Measurements from ENCODE around the gene ALPG.
A peak's percentile ranks its signal among the peaks of the same experiment; 100 is the strongest.

Gene ALPG

DNA sequence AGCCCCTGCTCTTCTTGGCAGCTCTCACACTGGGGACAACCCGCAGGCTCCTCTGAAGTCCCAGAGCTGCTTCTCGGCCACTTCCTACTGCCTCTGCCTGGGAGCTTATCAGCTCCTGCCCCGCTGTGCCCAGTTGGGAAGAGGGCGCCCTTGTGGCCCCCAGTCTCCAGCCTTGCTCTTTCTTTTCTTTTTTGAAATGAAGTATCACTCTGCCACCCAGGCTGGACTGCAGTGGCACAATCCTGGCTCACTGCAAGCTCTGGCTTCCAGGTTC lies 28.7 kb downstream of the ALPG start:
- CTCF ChIA-PET = interaction anchor here (1.0 to 3.3 kb wide), 11 partner anchors 9 to 516 kb away, joined by 3 to 14 read pairs (median 4); partner anchors contain the start of gene ALPP

DNA sequence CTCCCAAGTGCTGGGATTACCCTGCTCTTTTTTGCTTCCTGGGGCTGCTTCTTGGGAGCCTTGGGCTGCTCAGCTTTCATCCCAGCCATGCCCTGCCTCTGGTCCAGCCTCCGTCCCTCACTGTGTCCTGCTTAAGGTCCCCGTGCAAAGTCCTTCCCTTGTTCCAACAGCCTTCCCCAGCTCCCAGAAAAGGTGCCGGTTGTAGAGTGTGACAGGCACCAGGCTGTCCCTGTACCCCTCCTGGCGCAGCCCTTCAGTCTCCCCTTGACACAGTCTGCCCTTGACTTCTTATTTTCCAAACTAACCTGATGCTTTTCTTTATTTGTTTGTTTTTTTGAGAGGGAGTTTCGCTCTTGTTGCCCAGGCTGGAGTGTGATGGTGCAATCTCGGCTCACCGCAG lies 29.2 kb downstream of the ALPG start:
- CTCF ChIA-PET = interaction anchor here (1.0 to 3.3 kb wide), 9 partner anchors 16 to 535 kb away, joined by 3 to 14 read pairs (median 4); partner anchors contain the start of gene ALPP
- H3K27ac ChIP-seq (ENCODE audit: insufficient read depth in 1 of 2, low read depth in 1 of 2, low read length in 2 of 2, poor library complexity in 1 of 2, severe bottlenecking in 2 of 2) = no peak overlapping the region
- H3K4me3 ChIP-seq (ENCODE audit: control insufficient read depth in 1 of 7, extremely low read depth in 1 of 7, insufficient read depth in 4 of 7, low read depth in 2 of 7, low read length in 6 of 7) = no peak overlapping the region
- H3K9me3 ChIP-seq (ENCODE audit: control extremely low read depth in 1 of 5, control insufficient read depth in 4 of 5, insufficient read depth in 2 of 5, low read depth in 1 of 5, low read length in 4 of 5) = no peaks in the 10 kb centered on the region
- WGBS (ENCODE audit: insufficient coverage) = 100% methylated on average over 4 of the region's 7 CpGs
- H3K4me1 ChIP-seq (ENCODE audit: control extremely low read depth in 1 of 4, control insufficient read depth in 4 of 4, insufficient read depth in 4 of 4, low read length in 3 of 4) = peaks cover 0 to 19% (median 11%) of the 10 kb centered on the region in 4 experiments
- H3K36me3 ChIP-seq (ENCODE audit: control insufficient read depth in 4 of 4, insufficient read depth in 4 of 4, low read length in 3 of 4) = no peaks in the 10 kb centered on the region
- no peak for DNase-seq
- POLR2A ChIA-PET = no interaction called here
- H3K27me3 ChIP-seq (replicated peaks in 2 of 5; ENCODE audit: control insufficient read depth in 4 of 5, insufficient read depth in 5 of 5, low read length in 4 of 5) = no peaks in the 10 kb centered on the region

More for the DNA sequence above, 28.7 kb downstream of the ALPG start:
- no peaks in the 10 kb centered on the region for H3K36me3 ChIP-seq (ENCODE audit: control insufficient read depth in 4 of 4, insufficient read depth in 4 of 4, low read length in 3 of 4)
- POLR2A ChIA-PET = no interaction called here
- DNase-seq = no peak
- no peak overlapping the region for H3K27ac ChIP-seq (ENCODE audit: insufficient read depth in 1 of 2, low read depth in 1 of 2, low read length in 2 of 2, poor library complexity in 1 of 2, severe bottlenecking in 2 of 2)
- no peaks in the 10 kb centered on the region for H3K27me3 ChIP-seq (replicated peaks in 2 of 5; ENCODE audit: control insufficient read depth in 4 of 5, insufficient read depth in 5 of 5, low read length in 4 of 5)
- peaks cover 0 to 23% (median 11%) of the 10 kb centered on the region in 4 experiments for H3K4me1 ChIP-seq (ENCODE audit: control extremely low read depth in 1 of 4, control insufficient read depth in 4 of 4, insufficient read depth in 4 of 4, low read length in 3 of 4)
- H3K4me3 ChIP-seq (ENCODE audit: control insufficient read depth in 1 of 7, extremely low read depth in 1 of 7, insufficient read depth in 4 of 7, low read depth in 2 of 7, low read length in 6 of 7) = no peak overlapping the region
- 83% methylated on average over 4 of the region's 4 CpGs for WGBS (ENCODE audit: insufficient coverage)
- no peaks in the 10 kb centered on the region for H3K9me3 ChIP-seq (ENCODE audit: control extremely low read depth in 1 of 5, control insufficient read depth in 4 of 5, insufficient read depth in 2 of 5, low read depth in 1 of 5, low read length in 4 of 5)

DNA sequence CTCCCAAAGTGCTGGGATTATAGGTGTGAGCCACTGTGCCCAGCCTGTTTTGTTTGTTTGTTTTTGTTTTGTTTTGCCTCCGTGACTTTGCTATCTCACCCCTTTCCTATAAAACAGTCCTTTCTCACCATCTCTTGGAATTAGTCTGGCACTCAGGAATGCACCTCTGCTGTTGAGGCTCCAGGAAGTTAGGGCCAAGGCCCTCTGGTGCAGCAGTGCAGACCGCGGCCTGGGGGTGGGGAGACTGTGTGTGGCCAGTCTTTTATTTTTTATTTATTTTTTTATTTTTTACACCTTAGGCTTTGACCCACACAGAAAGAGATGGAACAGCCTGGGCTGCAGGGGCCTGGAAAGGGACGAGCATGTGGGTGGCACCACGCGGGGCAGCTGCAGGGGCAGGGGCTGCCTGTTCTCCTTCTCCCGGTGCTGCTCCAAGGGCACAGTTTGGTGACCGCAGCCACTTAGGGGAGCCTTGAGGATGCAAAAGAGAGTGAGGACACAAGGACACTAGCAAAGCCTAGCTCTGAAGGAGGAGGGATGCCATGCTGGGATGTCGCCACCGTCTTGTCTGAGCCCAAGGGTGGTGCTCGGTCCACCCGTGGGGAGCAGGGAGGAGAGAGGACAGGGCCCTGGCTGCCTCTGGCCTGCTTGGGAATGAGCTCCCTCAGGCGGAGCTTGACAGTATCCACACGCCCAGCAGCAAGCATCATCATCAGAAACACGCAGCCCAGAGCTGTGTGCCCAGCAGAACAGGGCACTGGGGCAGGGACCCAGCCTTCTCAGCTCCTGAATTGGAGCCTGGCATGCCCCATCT lies 29.9 kb downstream of the ALPG start:
- CTCF ChIA-PET = interaction anchor here (0.9 to 3.3 kb wide), 13 partner anchors 10 to 536 kb away, joined by 3 to 9 read pairs (median 4); partner anchors contain the start of gene ALPP
- WGBS (ENCODE audit: insufficient coverage) = 94% methylated on average over 12 of the region's 15 CpGs

GRCh38 chr2:232437195-232437571 lies 30.5 kb downstream of the ALPG start:
- Histone ChIP-seq H3K27me3 (replicated peaks in 2 of 5; ENCODE audit: control insufficient read depth in 4 of 5, insufficient read depth in 5 of 5, low read length in 4 of 5) (no peaks in the 10 kb centered on the region), H3K4me1 (ENCODE audit: control extremely low read depth in 1 of 4, control insufficient read depth in 4 of 4, insufficient read depth in 4 of 4, low read length in 3 of 4) (peaks cover 0 to 17% (median 11%) of the 10 kb centered on the region in 4 experiments), H3K4me3 (ENCODE audit: control insufficient read depth in 1 of 7, extremely low read depth in 1 of 7, insufficient read depth in 4 of 7, low read depth in 2 of 7, low read length in 6 of 7) (no peak overlapping the region), H3K36me3 (ENCODE audit: control insufficient read depth in 4 of 4, insufficient read depth in 4 of 4, low read length in 3 of 4) (no peaks in the 10 kb centered on the region), H3K9me3 (ENCODE audit: control extremely low read depth in 1 of 5, control insufficient read depth in 4 of 5, insufficient read depth in 2 of 5, low read depth in 1 of 5, low read length in 4 of 5) (no peaks in the 10 kb centered on the region), H3K27ac (ENCODE audit: insufficient read depth in 1 of 2, low read depth in 1 of 2, low read length in 2 of 2, poor library complexity in 1 of 2, severe bottlenecking in 2 of 2) (no peak overlapping the region)
- POLR2A ChIA-PET = no interaction called here
- no peak for DNase-seq
- 97% methylated on average over 10 of the region's 12 CpGs for WGBS (ENCODE audit: insufficient coverage)
- CTCF ChIA-PET = interaction anchor here (0.9 to 2.3 kb wide), 12 partner anchors 10 to 536 kb away, joined by 3 to 7 read pairs (median 4); no protein-coding TSS in a partner anchor

More for the DNA sequence above, 29.9 kb downstream of the ALPG start:
- no peak overlapping the region for H3K27ac ChIP-seq (ENCODE audit: insufficient read depth in 1 of 2, low read depth in 1 of 2, low read length in 2 of 2, poor library complexity in 1 of 2, severe bottlenecking in 2 of 2)
- H3K36me3 ChIP-seq (ENCODE audit: control insufficient read depth in 4 of 4, insufficient read depth in 4 of 4, low read length in 3 of 4) = no peaks in the 10 kb centered on the region
- DNase-seq = no peak
- POLR2A ChIA-PET = no interaction called here
- H3K27me3 ChIP-seq (replicated peaks in 2 of 5; ENCODE audit: control insufficient read depth in 4 of 5, insufficient read depth in 5 of 5, low read length in 4 of 5) = no peaks in the 10 kb centered on the region
- H3K4me1 ChIP-seq (ENCODE audit: control extremely low read depth in 1 of 4, control insufficient read depth in 4 of 4, insufficient read depth in 4 of 4, low read length in 3 of 4) = peaks cover 0 to 17% (median 12%) of the 10 kb centered on the region in 4 experiments
- H3K4me3 ChIP-seq (ENCODE audit: control insufficient read depth in 1 of 7, extremely low read depth in 1 of 7, insufficient read depth in 4 of 7, low read depth in 2 of 7, low read length in 6 of 7) = no peak overlapping the region
- no peaks in the 10 kb centered on the region for H3K9me3 ChIP-seq (ENCODE audit: control extremely low read depth in 1 of 5, control insufficient read depth in 4 of 5, insufficient read depth in 2 of 5, low read depth in 1 of 5, low read length in 4 of 5)

DNA sequence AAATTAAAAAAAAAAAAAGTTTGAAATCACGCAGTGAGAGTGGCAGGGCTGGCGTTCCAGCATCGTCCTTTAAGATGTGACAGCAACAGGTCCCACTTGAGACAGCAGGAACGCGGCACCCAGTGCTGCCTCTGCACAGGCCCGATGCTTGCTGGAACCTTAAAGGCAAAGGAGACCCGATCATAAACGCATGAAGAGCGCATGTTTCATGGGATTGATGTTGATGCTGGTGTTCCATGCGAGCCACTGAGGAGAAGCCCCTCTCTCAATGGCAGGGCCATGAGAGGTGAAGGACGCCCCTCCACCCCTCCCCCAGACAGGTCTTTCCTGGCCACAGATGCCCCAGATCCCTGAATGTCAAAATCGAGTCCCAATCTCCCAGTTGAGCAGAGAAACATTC lies 31.4 kb downstream of the ALPG start:
- CTCF ChIA-PET = interaction anchor here (1.0 to 1.9 kb wide), 6 partner anchors 11 to 518 kb away, joined by 3 to 7 read pairs (median 4); no protein-coding TSS in a partner anchor
- 95% methylated on average over 12 of the region's 12 CpGs for WGBS (ENCODE audit: insufficient coverage)
- Histone ChIP-seq H3K27me3 (replicated peaks in 2 of 5; ENCODE audit: control insufficient read depth in 4 of 5, insufficient read depth in 5 of 5, low read length in 4 of 5) (no peaks in the 10 kb centered on the region), H3K27ac (ENCODE audit: insufficient read depth in 1 of 2, low read depth in 1 of 2, low read length in 2 of 2, poor library complexity in 1 of 2, severe bottlenecking in 2 of 2) (no peak overlapping the region), H3K9me3 (ENCODE audit: control extremely low read depth in 1 of 5, control insufficient read depth in 4 of 5, insufficient read depth in 2 of 5, low read depth in 1 of 5, low read length in 4 of 5) (no peaks in the 10 kb centered on the region), H3K4me1 (ENCODE audit: control extremely low read depth in 1 of 4, control insufficient read depth in 4 of 4, insufficient read depth in 4 of 4, low read length in 3 of 4) (peaks cover 0 to 10% (median 4%) of the 10 kb centered on the region in 4 experiments), H3K36me3 (ENCODE audit: control insufficient read depth in 4 of 4, insufficient read depth in 4 of 4, low read length in 3 of 4) (no peaks in the 10 kb centered on the region), H3K4me3 (ENCODE audit: control insufficient read depth in 1 of 7, extremely low read depth in 1 of 7, insufficient read depth in 4 of 7, low read depth in 2 of 7, low read length in 6 of 7) (no peak overlapping the region)
- no peak for DNase-seq
- POLR2A ChIA-PET = no interaction called here

GRCh38 chr2:232438951-232439757 lies 32.5 kb downstream of the ALPG start:
- whole genome bisulfite sequencing (ENCODE audit: insufficient coverage) = 90% methylated on average over 16 of the region's 22 CpGs
- Histone ChIP-seq H3K4me3 (ENCODE audit: control insufficient read depth in 1 of 7, extremely low read depth in 1 of 7, insufficient read depth in 4 of 7, low read depth in 2 of 7, low read length in 6 of 7) (no peak overlapping the region), H3K27ac (ENCODE audit: insufficient read depth in 1 of 2, low read depth in 1 of 2, low read length in 2 of 2, poor library complexity in 1 of 2, severe bottlenecking in 2 of 2) (no peak overlapping the region), H3K36me3 (ENCODE audit: control insufficient read depth in 4 of 4, insufficient read depth in 4 of 4, low read length in 3 of 4) (no peaks in the 10 kb centered on the region), H3K4me1 (ENCODE audit: control extremely low read depth in 1 of 4, control insufficient read depth in 4 of 4, insufficient read depth in 4 of 4, low read length in 3 of 4) (peaks cover 0 to 10% (median 3%) of the 10 kb centered on the region in 4 experiments), H3K27me3 (replicated peaks in 2 of 5; ENCODE audit: control insufficient read depth in 4 of 5, insufficient read depth in 5 of 5, low read length in 4 of 5) (no peaks in the 10 kb centered on the region), H3K9me3 (ENCODE audit: control extremely low read depth in 1 of 5, control insufficient read depth in 4 of 5, insufficient read depth in 2 of 5, low read depth in 1 of 5, low read length in 4 of 5) (no peaks in the 10 kb centered on the region)
- ChIA-PET POLR2A (no interaction called here), CTCF (interaction anchor here (0.7 to 2.3 kb wide), 26 partner anchors 9 to 538 kb away, joined by 3 to 13 read pairs (median 5); no protein-coding TSS in a partner anchor)
- DNase-seq = peak in 2 of 3 donors; percentile 20 to 27

All from common myeloid progenitor, CD34-positive (primary cell).